K562 (cell line): Measurements from ENCODE around the gene EFS. TPM values are rescaled to one million over a fixed set of nuclear protein-coding genes. Genes with fewer than 3 reads are reported as not detected.

Experiments used
- ATAC-seq: fragments of 200-7000 bp; cut with Tn5 transposase; 3 replicates; pipeline ENCODE4 v1.9.1; 2020; ENCODE audit warnings: moderate library complexity
- BruUV-seq: library from RNA; stranded (reverse); fragments of 400-500 nt; replicated peaks from 2 replicates; lab custom pipeline; 2021; lab: Mats Ljungman, UMichigan
- CTCF ChIA-PET: fragments of 300-600 bp; formaldehyde crosslinking; extraction: SDS; loops from one replicate; lab custom pipeline; 2021; ENCODE audit warnings: low intra/inter-chr PET ratio; lab: Yijun Ruan, JAX
- POLR2A ChIA-PET: fragments of 300-600, 350-650 bp; sonication (Branson Sonifier 250); formaldehyde crosslinking; extraction: SDS; loops from one replicate; lab custom pipeline; 2021; ENCODE audit warnings: antibody characterized with exemption, inconsistent platforms; lab: Yijun Ruan, JAX
- DNase-seq, 4 experiments: peaks; one replicate each; pipeline versions ENCODE4 v3.0.0 to v3.0.0-alpha.2; 2011 to 2018; ENCODE audit warnings: low spot score in 3 of 4, mixed read lengths in 3 of 4; ENCODE audit errors: extremely low read depth in 1 of 4
- FAIRE-seq: peaks from 2 replicates; lab custom pipeline; 2011; peaks lifted over from hg19 to GRCh38; lab: Jason Lieb, UNC
- H2AFZ ChIP-seq: 2 replicates; pipeline ENCODE4 v1.6.0; 2011; ENCODE audit warnings: low read depth, low read length, control low read depth, inconsistent platforms
- H3K27ac ChIP-seq: fragments of 200-600 bp; 3 replicates; pipeline ENCODE4 v1.8.0; 2011; ENCODE audit warnings: low read depth, mild to moderate bottlenecking, control low read depth, inconsistent platforms, low read length, moderate library complexity, mixed read lengths; ENCODE audit errors: extremely low read depth
- H3K27me3 ChIP-seq, 2 experiments: fragments of 300-600 bp in 1 of 2; 2 replicates in 1 of 2; 3 replicates in 1 of 2; pipeline versions ENCODE4 v1.6.0 to v1.8.0; 2011; ENCODE audit warnings: inconsistent platforms in 2 of 2, low read length in 2 of 2, mild to moderate bottlenecking in 1 of 2, mixed read lengths in 1 of 2, moderate library complexity in 1 of 2; ENCODE audit not compliant: control insufficient read depth in 2 of 2, insufficient read depth in 2 of 2
- H3K36me3 ChIP-seq: fragments of 300-600 bp; 3 replicates; pipeline ENCODE4 v1.8.0; 2011; ENCODE audit warnings: mild to moderate bottlenecking, low read length, inconsistent platforms; ENCODE audit not compliant: control insufficient read depth, insufficient read depth
- H3K4me1 ChIP-seq, 2 experiments: fragments of 200-600 bp in 1 of 2; replicated peaks in 1 of 2; 2 replicates in 1 of 2; 3 replicates in 1 of 2; pipeline versions ENCODE4 v1.5.1 to v1.8.0; 2011; ENCODE audit warnings: inconsistent platforms in 2 of 2, low read length in 2 of 2, mild to moderate bottlenecking in 1 of 2, mixed read lengths in 1 of 2, moderate library complexity in 1 of 2; ENCODE audit not compliant: control insufficient read depth in 2 of 2, insufficient read depth in 2 of 2
- H3K4me2 ChIP-seq: 2 replicates; pipeline ENCODE4 v1.6.1; 2011; ENCODE audit warnings: low read length, control low read depth, inconsistent platforms, mixed read lengths; ENCODE audit not compliant: insufficient read depth
- H3K4me3 ChIP-seq: fragments of 200-600 bp; sonication (generic), shearing (Covaris generic); 2 replicates; pipeline ENCODE4 v1.5.1; 2016; ENCODE audit warnings: control low read depth, inconsistent platforms
- H3K79me2 ChIP-seq: fragments of 200-600 bp; 3 replicates; pipeline ENCODE4 v1.8.0; 2011; ENCODE audit warnings: low read length, inconsistent platforms; ENCODE audit not compliant: control insufficient read depth, insufficient read depth
- H3K9ac ChIP-seq, 2 experiments: 2 replicates each; pipeline versions ENCODE4 v1.6.0 to v1.6.1; 2011; ENCODE audit warnings: low read depth in 2 of 2, low read length in 2 of 2, control low read depth in 1 of 2, inconsistent platforms in 1 of 2, mild to moderate bottlenecking in 1 of 2, mixed read lengths in 1 of 2; ENCODE audit not compliant: insufficient read depth in 1 of 2
- H3K9me1 ChIP-seq: one replicate; pipeline ENCODE4 v1.6.0; 2011; ENCODE audit warnings: inconsistent platforms, mild to moderate bottlenecking, low read length, moderate library complexity; ENCODE audit not compliant: control insufficient read depth, insufficient read depth
- H3K9me3 ChIP-seq: replicated peaks from 2 replicates; pipeline ENCODE4 v1.5.1; 2011; ENCODE audit warnings: low read depth, low read length, inconsistent platforms; ENCODE audit not compliant: control insufficient read depth, insufficient read depth
- H4K20me1 ChIP-seq: replicated peaks from 2 replicates; pipeline ENCODE4 v1.6.1; 2011; ENCODE audit warnings: low read length, inconsistent platforms, mixed read lengths; ENCODE audit not compliant: control insufficient read depth, insufficient read depth
- BACH1 ChIP-seq: fragments of 200-800 bp; sonication (Bioruptor generic); IDR thresholded peaks from 2 replicates; pipeline ENCODE4 v1.6.1; 2016; ENCODE audit warnings: missing genetic modification characterization, missing compliant biosample characterization
- CBX1 ChIP-seq: sonication (generic); IDR thresholded peaks from 2 replicates; pipeline ENCODE4 v1.6.1; 2016; ENCODE audit warnings: antibody characterized with exemption, low read depth, mild to moderate bottlenecking
- EGR1 ChIP-seq: fragments of 450-650 bp; conservative IDR thresholded peaks from 2 replicates; pipeline ENCODE4 v1.6.1; 2017; ENCODE audit warnings: mild to moderate bottlenecking
- NRF1 ChIP-seq, 2 experiments: fragments of 450-650 bp; IDR thresholded peaks in 1 of 2; conservative IDR thresholded peaks in 1 of 2; 2 replicates each; pipeline ENCODE4 v1.6.1; 2014; ENCODE audit warnings: mild to moderate bottlenecking in 2 of 2
- PHB ChIP-seq: fragments of 250-450 bp; sonication (Bioruptor Pico); IDR thresholded peaks from 2 replicates; pipeline ENCODE4 v1.5.0; 2021
- POLR2B ChIP-seq: fragments of 450-650 bp; IDR thresholded peaks from 2 replicates; pipeline ENCODE4 v1.6.1; 2018; ENCODE audit warnings: low read depth; ENCODE audit not compliant: partially characterized antibody
- RAD21 ChIP-seq, 2 experiments: fragments of 250-450 bp in 1 of 2; fragments of 450-650 bp in 1 of 2; sonication (Bioruptor Pico) in 1 of 2; formaldehyde crosslinking in 1 of 2; IDR thresholded peaks in 1 of 2; conservative IDR thresholded peaks in 1 of 2; 2 replicates each; pipeline versions ENCODE4 v1.4.0 to v1.8.0; 2020 to 2022; ENCODE audit warnings: mild to moderate bottlenecking in 2 of 2, moderate library complexity in 1 of 2
- SMC3 ChIP-seq: conservative IDR thresholded peaks from 2 replicates; pipeline ENCODE4 v1.6.1; 2011; ENCODE audit warnings: low read depth, low read length, improper control_type of control experiment; ENCODE audit not compliant: insufficient read depth
- ZEB2 ChIP-seq: fragments of 450-650 bp; IDR thresholded peaks from 2 replicates; pipeline ENCODE4 v1.6.1; 2016
- ZNF174 ChIP-seq: fragments of 250-450 bp; sonication (Bioruptor Pico); IDR thresholded peaks from 2 replicates; pipeline ENCODE4 v1.4.0; 2020; ENCODE audit warnings: mild to moderate bottlenecking
- ZNF24 ChIP-seq: fragments of 450-650 bp; IDR thresholded peaks from 2 replicates; pipeline ENCODE4 v1.6.1; 2016
- WGBS: fragments of 100-300 bp; shearing (Covaris generic); methylation state at CpG from one replicate; pipeline ENCODE4 v1.1.6; 2016; ENCODE audit warnings: low coverage, mixed read lengths; ENCODE audit not compliant: insufficient coverage; ENCODE audit errors: missing lambda C conversion rate; 5-methylcytosine and 5-hydroxymethylcytosine counted together
- in situ Hi-C: fragments of 300-500 bp; cut with MboI; formaldehyde crosslinking; loops from 4 replicates; pipeline ENCODE4 v1.15.0; 2018; ENCODE audit warnings: inconsistent platforms, mixed read lengths
- intact Hi-C: fragments of 100-400 bp; cut with micrococcal nuclease; formaldehyde crosslinking; loops from 2 replicates; pipeline ENCODE4 v1.14.2; 2022
- polyA plus RNA-seq, 8 experiments: library from polyadenylated mRNA; depleted of rRNA in 4 of 8; stranded (reverse) in 5 of 8; unstranded in 3 of 8; fragments of >200 nt; fragmentation: Nextera tagmentation in 2 of 8; fragmentation: Illumina TruSeq in 1 of 8; extraction: Ambion mirVana in 2 of 8; extraction: Trizol in 1 of 8; gene quantifications; 2 replicates each; pipeline versions ENCODE4 v1.2.1 to v1.2.3, GENCODE V29; 2011 to 2014; ENCODE audit warnings: inconsistent platforms in 1 of 8, missing spikeins in 1 of 8
- total RNA-seq, 7 experiments: library from RNA; depleted of rRNA in 6 of 7; stranded (reverse); fragments of >200 nt in 6 of 7; fragmentation: Illumina TruSeq in 2 of 7; extraction: Trizol in 2 of 7; gene quantifications; 2 replicates each; pipeline versions ENCODE4 v1.2.1 to v1.2.3, GENCODE V29; 2011 to 2021; ENCODE audit warnings: low replicate concordance in 1 of 7
- TF ChIP-seq, protein P1 (sequence below): fragments of 250-450 bp; sonication (Bioruptor Pico); IDR thresholded peaks from 2 replicates; pipeline ENCODE4 v1.8.0; 2022; ENCODE audit warnings: moderate library complexity, mild to moderate bottlenecking, inconsistent platforms
- TF ChIP-seq, protein P2 (sequence below): fragments of 200-800 bp; sonication (Bioruptor generic); IDR thresholded peaks from 2 replicates; pipeline ENCODE4 v1.6.1; 2017; ENCODE audit warnings: missing genetic modification characterization, missing compliant biosample characterization
- TF ChIP-seq, protein P3 (sequence below), 2 experiments: IDR thresholded peaks; 2 replicates each; pipeline ENCODE4 v1.6.1; 2011; ENCODE audit warnings: borderline replicate concordance in 1 of 2, control low read depth in 1 of 2, low read depth in 1 of 2, low read length in 1 of 2, mild to moderate bottlenecking in 1 of 2, mixed read lengths in 1 of 2, moderate library complexity in 1 of 2; ENCODE audit not compliant: insufficient read depth in 1 of 2, insufficient read length in 1 of 2, poor library complexity in 1 of 2, severe bottlenecking in 1 of 2; ENCODE audit errors: extremely low read depth in 1 of 2

Gene EFS
- total and polyA plus RNA-seq, 9 of the 15 experiments (the other 6 are each of a cell fraction or from before 2014, with no cell fraction given), result 0.01 to 0.03 TPM; not detected in 7

DNA sequence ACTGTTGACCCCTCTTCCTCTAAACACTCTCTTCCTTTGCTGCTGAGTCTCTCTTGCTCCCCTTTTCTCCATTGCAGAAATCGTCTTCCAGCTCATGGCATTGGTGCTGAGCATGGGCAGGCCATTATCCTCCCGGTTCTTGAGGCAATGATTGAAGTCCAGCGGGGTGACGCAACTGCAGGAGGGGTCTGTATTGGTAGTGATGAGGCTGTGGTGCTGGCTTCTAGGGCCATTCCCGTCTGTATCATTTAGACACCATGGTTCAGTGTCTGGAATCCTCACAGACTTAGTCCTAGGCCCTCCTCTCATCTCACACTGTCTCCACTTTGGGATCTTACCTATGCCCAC lies 11.6 kb downstream of the EFS start (continued):
- TF ChIP-seq CBX1, result no peak
- TF ChIP-seq, protein P1, sequence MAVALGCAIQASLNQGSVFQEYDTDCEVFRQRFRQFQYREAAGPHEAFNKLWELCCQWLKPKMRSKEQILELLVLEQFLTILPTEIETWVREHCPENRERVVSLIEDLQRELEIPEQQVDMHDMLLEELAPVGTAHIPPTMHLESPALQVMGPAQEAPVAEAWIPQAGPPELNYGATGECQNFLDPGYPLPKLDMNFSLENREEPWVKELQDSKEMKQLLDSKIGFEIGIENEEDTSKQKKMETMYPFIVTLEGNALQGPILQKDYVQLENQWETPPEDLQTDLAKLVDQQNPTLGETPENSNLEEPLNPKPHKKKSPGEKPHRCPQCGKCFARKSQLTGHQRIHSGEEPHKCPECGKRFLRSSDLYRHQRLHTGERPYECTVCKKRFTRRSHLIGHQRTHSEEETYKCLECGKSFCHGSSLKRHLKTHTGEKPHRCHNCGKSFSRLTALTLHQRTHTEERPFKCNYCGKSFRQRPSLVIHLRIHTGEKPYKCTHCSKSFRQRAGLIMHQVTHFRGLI (CRISPR knock-in tag), result no peak
- TF ChIP-seq RAD21 (CRISPR knock-in tag; conservative IDR thresholded peaks at IDR 0.05 in 1 of 2, IDR thresholded peaks at IDR 0.05 in 1 of 2), result no peak

DNA sequence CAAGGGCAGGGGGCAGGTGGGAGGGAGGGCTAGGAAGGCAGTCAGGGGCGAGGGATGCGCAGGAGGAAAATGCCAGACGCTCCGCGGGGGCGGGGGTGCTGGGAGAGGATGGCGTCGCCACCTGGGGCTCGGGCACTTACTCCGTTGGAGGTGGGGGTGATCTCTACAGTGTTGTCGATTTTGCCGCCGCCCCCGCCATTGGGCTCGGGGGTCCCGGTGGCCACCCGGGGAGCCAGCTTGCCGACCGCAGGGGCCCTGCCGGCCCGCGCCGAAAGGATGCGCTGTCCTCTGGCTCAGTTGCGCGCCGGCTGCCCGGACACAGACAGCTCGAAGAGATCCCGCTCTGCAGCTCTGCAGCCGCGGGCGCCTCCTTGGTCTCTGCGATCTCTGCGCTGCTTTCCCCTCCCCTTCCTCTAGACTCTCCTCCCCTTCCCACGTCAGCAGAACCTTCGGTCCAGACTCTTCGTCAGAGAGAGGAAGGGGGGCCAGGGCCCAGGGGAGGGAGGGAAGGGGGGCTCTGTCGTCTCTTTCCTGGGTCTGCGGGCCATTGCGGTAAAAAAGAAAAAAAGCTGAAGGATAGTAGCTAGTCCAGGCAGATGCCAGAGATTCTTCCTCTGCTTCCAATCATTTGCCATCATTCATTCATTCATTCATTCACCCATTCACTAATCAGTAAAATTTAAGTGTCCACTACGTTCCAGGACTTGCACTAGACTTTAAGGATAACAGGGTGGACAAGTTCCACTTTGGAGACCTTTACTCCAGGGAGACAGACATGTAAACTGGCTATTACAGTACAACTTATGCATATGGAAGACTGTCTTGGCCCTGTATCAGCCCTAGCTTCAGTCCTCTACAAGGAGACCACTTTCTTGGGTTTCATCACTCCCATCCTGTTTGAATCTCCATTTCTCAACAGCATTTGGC lies 12.2 kb downstream of the EFS start, which contains the start of gene SLC22A17:
Gene SLC22A17, minus strand, starts transcription at position 382 of the 927 bp plus-strand sequence.
- WGBS, result 3% methylated on average over 7 of the region's 42 CpGs
- Histone ChIP-seq H3K36me3 (no peaks in the 10 kb centered on the region), H3K4me2 (no peak within 1 kb of the TSS), H3K4me3 (no peak within 1 kb of the TSS), H2AFZ (no peak within 1 kb of the TSS), H4K20me1 (no peaks in the 10 kb centered on the region; the same call in 1 of the 2 replicates), H3K9me1 (no peaks in the 10 kb centered on the region), H3K27ac (no peak within 1 kb of the TSS), H3K27me3 (peaks cover 17 to 46% of the 10 kb centered on the region in 2 experiments), H3K79me2 (no peaks in the 10 kb centered on the region), H3K9ac (peak within 1 kb of the TSS in 1 of 2 experiments; percentile 45; a peak in 1 of 4 replicates), H3K4me1 (peaks cover 0 to 13% of the 10 kb centered on the region in 2 experiments; a peak in 2 of 5 replicates), H3K9me3 (no peaks in the 10 kb centered on the region)
- ATAC-seq, result peak; percentile 83
- intact Hi-C loops, result no loop called here
- BruUV-seq, result no TSS peak
- in situ Hi-C loops, result no loop called here
- peak in 2 of 4 experiments; percentile 26 to 32 for DNase-seq
- CTCF ChIA-PET, result interaction anchor here (0.7 kb wide), 1 partner anchor 99 kb away, joined by 4 read pairs; no protein-coding TSS in a partner anchor
- POLR2A ChIA-PET, result interaction anchor here (0.6 kb wide), 1 partner anchor 209 kb away, joined by 3 read pairs; no protein-coding TSS in a partner anchor
- no peak for FAIRE-seq
- TF ChIP-seq EGR1 (peak; percentile 27; the same call in 1 of the 2 replicates), ZEB2 (no peak), ZNF174 (CRISPR knock-in tag) (no peak), NRF1 (conservative IDR thresholded peaks at IDR 0.05 in 1 of 2, IDR thresholded peaks at IDR 0.05 in 1 of 2) (peak in 1 of 2 experiments; percentile 29; a peak in 1 of 4 replicates), PHB (CRISPR knock-in tag) (no peak), SMC3 (no peak), BACH1 (tag) (no peak), ZNF24 (peak; percentile 91), POLR2B (no peak)
- TF ChIP-seq, protein P2, sequence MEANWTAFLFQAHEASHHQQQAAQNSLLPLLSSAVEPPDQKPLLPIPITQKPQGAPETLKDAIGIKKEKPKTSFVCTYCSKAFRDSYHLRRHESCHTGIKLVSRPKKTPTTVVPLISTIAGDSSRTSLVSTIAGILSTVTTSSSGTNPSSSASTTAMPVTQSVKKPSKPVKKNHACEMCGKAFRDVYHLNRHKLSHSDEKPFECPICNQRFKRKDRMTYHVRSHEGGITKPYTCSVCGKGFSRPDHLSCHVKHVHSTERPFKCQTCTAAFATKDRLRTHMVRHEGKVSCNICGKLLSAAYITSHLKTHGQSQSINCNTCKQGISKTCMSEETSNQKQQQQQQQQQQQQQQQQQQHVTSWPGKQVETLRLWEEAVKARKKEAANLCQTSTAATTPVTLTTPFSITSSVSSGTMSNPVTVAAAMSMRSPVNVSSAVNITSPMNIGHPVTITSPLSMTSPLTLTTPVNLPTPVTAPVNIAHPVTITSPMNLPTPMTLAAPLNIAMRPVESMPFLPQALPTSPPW, result peak; percentile 66
- TF ChIP-seq, protein P3, sequence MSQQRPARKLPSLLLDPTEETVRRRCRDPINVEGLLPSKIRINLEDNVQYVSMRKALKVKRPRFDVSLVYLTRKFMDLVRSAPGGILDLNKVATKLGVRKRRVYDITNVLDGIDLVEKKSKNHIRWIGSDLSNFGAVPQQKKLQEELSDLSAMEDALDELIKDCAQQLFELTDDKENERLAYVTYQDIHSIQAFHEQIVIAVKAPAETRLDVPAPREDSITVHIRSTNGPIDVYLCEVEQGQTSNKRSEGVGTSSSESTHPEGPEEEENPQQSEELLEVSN (IDR thresholded peaks at IDR 0.05; ENCODE audit: borderline replicate concordance in 1 of 2, extremely low read depth in 1 of 2, insufficient read depth in 1 of 2, insufficient read length in 1 of 2, low read depth in 1 of 2, low read length in 1 of 2, poor library complexity in 1 of 2, severe bottlenecking in 1 of 2), result no peak
